Measurements from ENCODE around the gene ADGRD2. TPM values are rescaled to one million over a fixed set of nuclear protein-coding genes. Genes with fewer than 3 reads are reported as not detected.

Gene ADGRD2
- total RNA-seq, 1 donor from 2014 or later: not detected

GRCh38 chr9:124493218-124493617, 43.0 kb downstream of the ADGRD2 start:
- peaks cover 8% of the 10 kb centered on the region for H3K27me3 ChIP-seq (ENCODE audit: control insufficient read depth, insufficient read depth, low read length)
- H3K4me3 ChIP-seq (ENCODE audit: low read depth, low read length): no peak overlapping the region
- no peaks in the 10 kb centered on the region for H3K36me3 ChIP-seq (ENCODE audit: control insufficient read depth, insufficient read depth, low read length)
- no peak for DNase-seq (ENCODE audit: low read depth)
- FAIRE-seq: no peak
- TF ChIP-seq, protein P1, sequence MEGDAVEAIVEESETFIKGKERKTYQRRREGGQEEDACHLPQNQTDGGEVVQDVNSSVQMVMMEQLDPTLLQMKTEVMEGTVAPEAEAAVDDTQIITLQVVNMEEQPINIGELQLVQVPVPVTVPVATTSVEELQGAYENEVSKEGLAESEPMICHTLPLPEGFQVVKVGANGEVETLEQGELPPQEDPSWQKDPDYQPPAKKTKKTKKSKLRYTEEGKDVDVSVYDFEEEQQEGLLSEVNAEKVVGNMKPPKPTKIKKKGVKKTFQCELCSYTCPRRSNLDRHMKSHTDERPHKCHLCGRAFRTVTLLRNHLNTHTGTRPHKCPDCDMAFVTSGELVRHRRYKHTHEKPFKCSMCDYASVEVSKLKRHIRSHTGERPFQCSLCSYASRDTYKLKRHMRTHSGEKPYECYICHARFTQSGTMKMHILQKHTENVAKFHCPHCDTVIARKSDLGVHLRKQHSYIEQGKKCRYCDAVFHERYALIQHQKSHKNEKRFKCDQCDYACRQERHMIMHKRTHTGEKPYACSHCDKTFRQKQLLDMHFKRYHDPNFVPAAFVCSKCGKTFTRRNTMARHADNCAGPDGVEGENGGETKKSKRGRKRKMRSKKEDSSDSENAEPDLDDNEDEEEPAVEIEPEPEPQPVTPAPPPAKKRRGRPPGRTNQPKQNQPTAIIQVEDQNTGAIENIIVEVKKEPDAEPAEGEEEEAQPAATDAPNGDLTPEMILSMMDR (IDR thresholded peaks at IDR 0.05; ENCODE audit: insufficient read depth, low read length, severe bottlenecking): no peak

- FAIRE-seq (peak; percentile 47), DNase-seq (ENCODE audit: low read depth) (no peak)
- peaks cover 8% of the 10 kb centered on the region for H3K27me3 ChIP-seq (ENCODE audit: control insufficient read depth, insufficient read depth, low read length)
- no peak overlapping the region for H3K4me3 ChIP-seq (ENCODE audit: low read depth, low read length)
- TF ChIP-seq, protein P1 (IDR thresholded peaks at IDR 0.05; ENCODE audit: insufficient read depth, low read length, severe bottlenecking): no peak
- no peaks in the 10 kb centered on the region for H3K36me3 ChIP-seq (ENCODE audit: control insufficient read depth, insufficient read depth, low read length)
Measured at GRCh38 chr9:124493794-124494479, 43.7 kb downstream of the ADGRD2 start.

DNA sequence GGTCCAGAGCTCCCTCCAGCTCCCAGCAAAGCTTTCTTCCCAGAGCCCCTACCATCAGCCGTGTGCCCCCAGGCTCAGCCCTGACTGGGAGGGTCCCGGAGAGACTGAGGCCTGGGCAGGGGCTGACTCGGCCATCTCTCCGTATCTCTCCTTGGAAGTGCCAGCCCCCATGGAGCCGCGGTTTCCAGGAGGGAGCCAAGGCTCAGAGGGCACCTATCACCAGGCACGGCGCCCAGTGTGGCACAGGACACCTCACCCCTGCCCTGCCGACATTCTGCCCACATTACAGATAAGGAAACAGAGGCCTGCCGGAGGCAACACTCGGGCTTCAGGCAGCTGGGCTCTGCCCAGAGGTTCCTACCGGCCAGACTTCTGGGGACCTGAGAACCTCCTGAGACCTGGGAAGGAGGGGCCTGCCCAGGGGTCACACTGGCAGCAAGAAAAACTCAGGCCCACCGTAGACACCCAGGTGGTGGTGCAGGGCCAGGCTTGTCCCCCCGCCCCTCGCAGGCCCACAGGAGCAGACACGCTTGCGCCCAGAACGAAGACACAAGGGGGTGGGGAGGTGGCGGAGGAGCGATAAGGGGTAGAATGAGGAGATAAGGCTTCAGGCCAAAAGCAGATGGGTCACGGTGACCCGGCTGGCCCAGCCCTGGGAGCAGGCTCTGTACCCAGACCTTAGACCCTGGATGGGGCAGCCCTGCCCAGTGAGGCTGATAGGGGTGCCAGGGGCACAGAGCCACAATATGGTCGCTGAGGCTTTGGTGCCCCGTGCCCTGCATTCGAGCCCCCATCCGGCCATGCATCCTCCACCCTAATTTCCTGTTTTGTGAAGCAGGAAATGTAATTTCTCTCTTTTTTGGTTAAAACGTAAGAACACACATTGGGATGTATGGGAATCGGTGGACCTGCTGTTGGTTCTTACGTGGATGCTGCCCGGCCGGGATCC, 45.1 kb downstream of the ADGRD2 start:
- peaks cover 8% of the 10 kb centered on the region for H3K27me3 ChIP-seq (ENCODE audit: control insufficient read depth, insufficient read depth, low read length)

DNA sequence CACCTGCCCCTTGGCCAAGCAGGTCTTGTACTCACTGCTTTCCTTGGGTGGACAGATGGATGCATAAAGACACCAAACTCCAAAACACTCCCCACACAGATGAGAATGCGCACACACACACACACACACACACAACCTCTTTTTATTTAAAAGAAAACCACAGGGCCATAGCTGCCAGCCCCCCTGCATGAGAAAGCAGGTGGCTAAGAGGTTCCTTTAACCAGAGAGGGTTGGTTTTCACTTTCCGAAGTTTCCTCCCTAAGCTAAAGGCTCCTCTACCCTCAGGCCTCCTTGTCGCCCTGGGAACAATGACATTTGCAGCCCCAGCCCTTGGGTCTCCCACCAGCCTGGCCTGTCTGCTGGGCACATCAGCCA, 45.8 kb downstream of the ADGRD2 start:
- TF ChIP-seq, protein P1 (IDR thresholded peaks at IDR 0.05; ENCODE audit: insufficient read depth, low read length, severe bottlenecking): no peak
- no peaks in the 10 kb centered on the region for H3K36me3 ChIP-seq (ENCODE audit: control insufficient read depth, insufficient read depth, low read length)
- no peak overlapping the region for H3K4me3 ChIP-seq (ENCODE audit: low read depth, low read length)
- peaks cover 8% of the 10 kb centered on the region for H3K27me3 ChIP-seq (ENCODE audit: control insufficient read depth, insufficient read depth, low read length)
- DNase-seq (ENCODE audit: low read depth) (no peak), FAIRE-seq (peak; percentile 7)

More for the DNA sequence above, 45.1 kb downstream of the ADGRD2 start:
- no peak overlapping the region for H3K4me3 ChIP-seq (ENCODE audit: low read depth, low read length)
- H3K36me3 ChIP-seq (ENCODE audit: control insufficient read depth, insufficient read depth, low read length): no peaks in the 10 kb centered on the region
- FAIRE-seq (no peak), DNase-seq (ENCODE audit: low read depth) (no peak)
- TF ChIP-seq, protein P1 (IDR thresholded peaks at IDR 0.05; ENCODE audit: insufficient read depth, low read length, severe bottlenecking): no peak

DNA sequence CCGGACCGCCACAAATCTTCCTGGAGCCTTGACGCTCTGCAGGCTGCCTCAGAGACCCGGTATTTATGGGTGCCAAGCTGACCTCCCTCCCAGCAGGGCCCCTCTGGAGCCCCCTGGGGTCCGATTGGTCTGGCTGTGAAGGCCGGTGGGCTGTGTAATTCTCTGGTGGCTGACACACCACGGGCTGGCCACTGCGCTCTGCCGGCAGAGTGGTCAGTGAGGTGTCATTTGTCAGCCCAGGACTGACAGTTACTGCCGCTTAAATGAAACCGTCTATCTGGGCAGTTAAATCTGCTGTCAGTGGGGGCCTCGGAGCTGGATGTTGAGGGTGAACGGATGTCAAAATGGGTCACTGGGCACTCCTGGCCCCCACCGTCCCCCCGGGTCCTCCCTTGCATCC, 46.2 kb downstream of the ADGRD2 start:
- no peak for FAIRE-seq
- DNase-seq (ENCODE audit: low read depth): no peak
- no peaks in the 10 kb centered on the region for H3K36me3 ChIP-seq (ENCODE audit: control insufficient read depth, insufficient read depth, low read length)
- TF ChIP-seq, protein P1 (IDR thresholded peaks at IDR 0.05; ENCODE audit: insufficient read depth, low read length, severe bottlenecking): no peak
- peaks cover 8% of the 10 kb centered on the region for H3K27me3 ChIP-seq (ENCODE audit: control insufficient read depth, insufficient read depth, low read length)
- no peak overlapping the region for H3K4me3 ChIP-seq (ENCODE audit: low read depth, low read length)
